GM18870 (cell line): ENCODE measurements around the gene SH2D3A.

Experiments used
- ATAC-seq: cut with Tn5 transposase; IDR thresholded peaks from one replicate; pipeline ENCODE4 v1.9.1; 2021; ENCODE audit warnings: moderate library complexity; ENCODE audit not compliant: unreplicated experiment

Gene SH2D3A

DNA sequence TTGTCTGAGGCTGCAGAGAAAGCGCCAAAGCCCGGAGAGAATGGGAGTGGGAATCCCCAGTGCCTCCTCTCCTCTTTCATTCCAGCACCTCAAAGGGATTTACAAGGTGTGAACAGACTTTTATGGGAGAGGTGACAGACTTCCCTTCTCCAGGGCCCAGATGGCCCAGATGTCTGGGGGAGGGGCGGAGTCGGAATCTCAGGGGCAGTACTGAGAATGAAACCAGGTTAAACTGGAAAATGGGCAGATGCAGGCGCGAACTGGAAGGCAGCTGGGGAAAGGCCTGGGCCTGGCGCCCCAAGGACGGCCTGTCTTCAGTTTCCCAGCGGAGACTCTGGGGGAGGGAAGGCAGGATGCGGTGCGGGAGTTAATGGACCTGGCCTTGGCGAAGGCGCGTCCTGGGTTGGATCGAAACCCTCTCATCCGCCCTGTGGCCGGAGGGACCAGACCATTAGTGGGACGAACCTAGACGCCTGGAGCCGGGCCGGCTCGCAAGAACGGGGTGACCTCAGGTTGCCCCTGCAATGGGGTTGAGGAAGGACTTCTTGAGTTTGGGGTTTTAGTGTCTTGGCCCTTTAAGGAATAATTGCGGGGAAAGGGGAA lies 28.3 kb downstream of the SH2D3A start:
- no peak for ATAC-seq

DNA sequence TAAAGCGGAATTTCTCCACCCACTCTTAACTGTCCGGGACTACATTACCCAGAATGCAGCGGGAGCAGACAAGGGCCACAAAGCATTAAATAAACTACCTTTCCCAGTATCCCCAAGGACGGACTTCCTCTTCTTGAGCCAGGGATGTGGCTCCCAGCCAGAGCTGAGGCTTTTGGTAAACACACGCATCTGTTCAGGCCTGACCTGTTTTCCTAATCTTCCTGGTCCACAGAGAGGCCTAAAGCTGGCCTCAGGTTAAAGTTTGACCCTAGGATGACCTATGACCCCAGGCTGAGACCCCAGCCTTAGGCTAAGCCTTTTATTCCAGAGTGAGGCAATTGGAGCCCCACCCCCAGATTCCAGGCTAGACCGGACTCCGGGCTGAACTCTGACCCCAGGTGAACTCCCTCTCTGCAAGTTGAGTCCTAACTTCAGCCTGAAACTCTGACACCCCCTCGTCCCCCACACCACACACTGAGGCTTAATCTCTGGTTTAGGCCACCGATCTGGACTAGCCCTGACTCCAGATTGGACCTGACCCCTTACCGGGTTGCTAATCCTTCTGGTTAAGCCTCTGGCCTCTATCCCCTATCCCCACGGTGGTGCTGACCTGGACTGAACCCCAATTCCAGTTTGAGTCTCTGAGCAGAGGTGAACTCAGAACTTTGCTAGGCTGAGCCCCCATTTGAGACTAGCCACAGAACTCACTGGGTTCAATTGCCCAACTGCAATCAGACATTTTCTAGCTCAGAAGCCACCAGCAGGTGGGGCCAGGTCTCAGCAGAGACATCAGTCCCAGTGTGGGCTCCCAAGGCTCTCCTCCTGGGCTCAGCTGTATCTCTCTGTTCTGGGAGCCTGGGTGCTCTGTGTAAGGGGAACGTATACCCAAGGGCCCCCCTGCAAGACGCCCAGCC lies 29.1 kb downstream of the SH2D3A start:
- ATAC-seq, result no peak

DNA sequence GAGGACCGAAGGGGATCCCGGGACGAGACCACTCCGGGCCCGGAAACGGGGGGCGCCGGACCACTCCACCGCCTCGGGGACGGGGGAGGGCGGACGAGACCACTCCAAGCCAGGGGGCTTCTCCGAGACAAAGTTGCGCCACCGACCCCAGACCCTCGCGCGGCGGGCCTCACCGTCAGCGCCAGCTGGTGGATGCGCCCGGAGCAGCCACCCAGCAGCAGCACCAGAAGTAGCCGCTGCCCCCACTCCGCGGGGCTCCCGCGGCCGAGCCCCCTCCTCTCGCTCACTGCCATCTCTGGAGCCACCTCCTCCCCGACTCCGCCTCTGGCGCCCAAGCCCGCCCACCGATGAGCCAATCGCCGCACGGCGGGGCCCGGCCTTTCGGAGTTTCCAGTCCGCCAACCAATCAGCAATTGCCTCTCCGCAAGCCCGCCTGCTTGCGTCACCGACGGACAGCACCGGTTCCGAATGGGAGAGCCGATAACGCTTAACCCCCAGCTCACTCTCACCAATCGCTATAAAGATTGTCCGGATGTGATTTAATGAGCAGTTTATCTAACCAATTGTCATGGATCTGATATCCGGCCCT lies 29.9 kb downstream of the SH2D3A start, which contains the start of gene GPR108:
TSS of gene GPR108 (minus strand) at position 297 of the 589 bp plus-strand sequence. CDS start at position 293, 4 bp downstream.
- peak; percentile 81 for ATAC-seq

DNA sequence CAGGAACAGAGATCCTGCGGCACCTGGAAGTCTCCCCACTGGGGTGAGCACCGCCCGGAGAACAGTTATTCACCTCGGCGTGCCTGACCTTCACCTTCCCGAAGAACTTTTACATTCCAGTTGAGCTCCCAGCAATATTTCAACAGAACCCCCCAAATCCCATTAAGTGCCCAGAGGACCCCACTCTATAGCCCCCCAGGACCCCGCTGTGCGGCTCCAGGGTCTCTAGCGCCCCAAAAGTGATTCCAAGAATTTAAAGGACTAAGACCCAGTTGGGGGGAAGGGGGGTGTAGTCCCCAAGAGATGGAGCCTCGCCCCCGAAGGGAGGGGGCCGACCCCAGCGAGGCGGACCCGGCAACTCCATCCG lies 30.3 kb downstream of the SH2D3A start:
- ATAC-seq, result no peak

DNA sequence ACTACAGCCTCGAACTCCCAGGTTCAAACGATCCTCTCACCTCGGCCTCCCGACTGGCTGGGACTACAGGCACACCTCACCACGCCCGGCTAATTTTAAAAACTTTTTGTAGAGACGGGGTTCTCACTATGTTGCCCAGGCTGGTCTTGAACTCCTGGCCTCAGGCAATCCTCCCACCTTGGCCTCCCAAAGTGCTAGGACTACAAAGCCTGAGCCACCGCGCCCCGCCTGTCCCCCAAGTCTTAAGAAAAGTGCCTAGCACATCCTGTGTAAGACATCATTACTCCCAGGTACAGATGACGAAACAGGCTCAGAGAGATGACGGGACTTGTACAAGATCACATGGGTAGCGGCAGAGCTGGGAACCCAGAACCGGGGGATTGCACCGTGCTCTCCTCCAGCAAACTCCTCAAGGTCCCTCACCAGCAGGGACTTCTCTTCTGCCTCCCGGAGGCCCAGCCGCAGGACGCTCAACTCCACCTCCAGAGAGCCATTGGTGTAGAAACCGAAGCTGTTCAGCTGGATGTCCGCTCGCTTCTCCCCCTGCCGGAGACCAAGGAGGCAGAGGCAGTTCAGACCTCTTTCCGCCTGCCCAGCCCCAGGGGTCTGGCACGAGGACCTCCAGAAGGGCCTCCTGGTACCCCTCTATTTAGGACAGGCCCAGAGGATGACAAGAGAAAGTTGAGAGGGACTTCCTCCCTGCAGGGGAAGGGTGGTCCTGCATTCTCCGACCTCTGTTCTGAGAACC lies 30.9 kb downstream of the SH2D3A start:
- no peak for ATAC-seq

DNA sequence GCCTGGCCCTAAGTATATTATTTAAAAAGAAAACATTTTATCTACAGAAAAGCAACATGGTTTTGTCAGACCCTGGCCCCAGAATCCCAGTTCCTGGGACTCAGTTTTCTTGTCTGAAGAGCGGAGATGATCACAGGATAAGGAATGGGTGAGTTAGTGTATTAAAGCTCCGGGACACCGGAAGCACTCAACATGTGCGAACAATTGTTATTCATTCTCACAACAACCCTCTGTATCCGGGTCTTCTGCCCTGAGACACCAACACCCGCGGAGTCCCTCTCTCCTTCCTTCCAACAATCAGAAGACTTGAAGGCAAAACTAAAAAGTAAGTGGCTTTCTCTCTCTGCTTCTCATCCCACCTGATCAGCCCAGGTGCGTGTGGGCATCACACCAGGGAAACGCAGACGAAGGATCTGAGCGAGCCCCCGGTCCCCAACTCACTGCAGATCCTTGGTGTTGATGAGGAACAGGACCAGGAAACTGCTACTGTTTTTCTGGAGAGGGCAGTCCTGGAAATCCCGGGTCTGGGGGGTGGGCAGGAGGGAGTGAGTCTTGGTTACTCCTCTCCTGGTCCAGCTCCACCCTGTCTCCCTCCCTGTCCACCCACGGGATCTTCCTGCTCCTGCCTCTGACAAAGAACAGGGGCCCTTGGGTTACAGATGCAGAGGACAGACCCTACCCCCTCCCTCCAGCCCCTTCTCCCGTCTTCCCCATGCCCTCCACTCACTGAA lies 31.9 kb downstream of the SH2D3A start:
- ATAC-seq, result no peak

DNA sequence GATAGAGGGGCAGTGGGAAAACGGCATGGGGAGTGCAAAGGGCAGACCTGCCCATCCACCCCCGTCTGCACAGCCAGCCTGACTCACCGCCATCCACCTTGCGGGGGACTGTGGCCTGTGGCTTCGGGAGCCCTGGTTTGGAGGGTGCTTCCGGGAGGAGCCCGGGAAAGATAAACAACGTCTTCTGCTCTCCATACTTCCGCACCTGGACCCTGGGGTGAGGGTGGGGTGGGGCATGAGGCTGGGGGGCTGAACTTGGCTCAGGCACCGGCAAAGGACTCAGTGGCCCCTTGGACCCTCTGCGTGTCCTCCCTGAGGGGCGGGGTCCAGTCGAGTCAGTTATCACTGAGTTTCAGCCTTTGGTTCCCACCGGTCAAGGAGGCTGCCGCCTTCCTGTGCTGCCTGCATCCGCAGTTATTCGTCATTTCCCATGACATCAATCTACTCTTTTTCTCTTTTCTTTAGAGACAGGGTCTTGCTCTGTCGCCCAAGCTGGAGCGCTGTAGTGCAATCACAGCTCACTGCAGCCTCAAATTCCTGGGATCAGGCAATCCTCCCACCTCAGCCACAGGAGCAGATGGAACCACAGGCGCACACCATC lies 33.0 kb downstream of the SH2D3A start:
- no peak for ATAC-seq

DNA sequence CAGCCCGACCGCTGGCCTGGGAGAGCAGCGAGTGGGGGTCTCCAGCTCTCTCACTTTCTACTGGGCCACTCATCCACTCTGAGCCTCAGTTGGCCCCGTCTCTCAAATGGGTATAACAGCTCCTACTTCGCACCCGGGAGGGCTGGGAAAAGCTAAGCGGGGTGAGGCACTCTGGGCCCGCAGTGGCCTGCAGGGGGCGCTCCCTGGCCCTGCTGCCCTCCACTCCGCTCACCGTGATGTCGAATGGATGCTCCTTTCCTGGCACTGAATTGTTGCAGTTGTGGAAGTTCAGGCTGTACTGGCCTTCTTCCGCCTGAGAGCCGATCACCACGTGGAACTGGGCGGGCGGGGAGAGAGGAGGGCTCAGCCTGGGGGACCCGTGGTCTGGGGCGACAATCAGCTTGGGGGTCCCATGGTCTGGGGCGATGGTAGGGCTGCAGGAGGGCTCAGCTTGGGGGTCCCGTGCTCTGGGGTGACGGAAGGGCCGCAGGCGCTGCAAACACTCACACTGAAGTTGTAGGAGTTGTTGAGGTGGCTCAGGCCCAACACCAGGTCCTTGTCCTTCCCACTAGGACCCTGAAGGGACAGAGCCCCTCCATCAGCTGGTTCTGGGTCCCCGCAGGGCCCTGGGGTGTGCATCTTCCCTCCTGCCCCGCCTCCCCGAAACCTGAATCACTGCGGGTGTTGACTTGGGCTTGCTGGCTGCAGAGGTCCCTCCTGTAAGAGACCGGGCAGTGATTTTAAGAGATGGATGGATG lies 33.7 kb downstream of the SH2D3A start:
- ATAC-seq, result no peak

DNA sequence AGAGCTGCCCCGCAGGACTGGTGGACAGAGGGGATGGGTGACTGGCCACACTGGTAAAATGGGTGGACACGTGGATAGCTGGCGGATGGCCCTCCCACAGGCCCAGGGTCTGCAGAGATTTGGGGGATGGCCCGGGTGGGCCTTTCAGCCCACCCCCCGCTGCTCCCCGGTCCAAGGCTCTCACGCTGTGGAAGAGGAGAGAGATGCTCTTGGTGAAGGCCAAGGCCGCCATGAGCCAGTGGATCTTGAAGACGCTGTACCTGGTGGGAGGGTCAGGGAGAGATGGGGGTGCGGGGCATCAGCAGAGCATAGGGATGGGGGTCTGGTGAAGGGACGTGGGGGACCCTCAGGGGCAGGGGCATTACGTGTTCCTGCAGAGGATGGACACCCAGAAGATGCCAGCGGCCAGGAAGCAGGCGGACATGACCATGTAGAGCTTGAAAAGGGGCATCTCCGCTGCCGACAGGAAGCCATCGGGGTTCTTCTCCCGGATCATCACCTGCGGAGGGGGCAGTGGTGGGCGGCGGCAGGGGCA lies 34.4 kb downstream of the SH2D3A start:
- ATAC-seq, result no peak

DNA sequence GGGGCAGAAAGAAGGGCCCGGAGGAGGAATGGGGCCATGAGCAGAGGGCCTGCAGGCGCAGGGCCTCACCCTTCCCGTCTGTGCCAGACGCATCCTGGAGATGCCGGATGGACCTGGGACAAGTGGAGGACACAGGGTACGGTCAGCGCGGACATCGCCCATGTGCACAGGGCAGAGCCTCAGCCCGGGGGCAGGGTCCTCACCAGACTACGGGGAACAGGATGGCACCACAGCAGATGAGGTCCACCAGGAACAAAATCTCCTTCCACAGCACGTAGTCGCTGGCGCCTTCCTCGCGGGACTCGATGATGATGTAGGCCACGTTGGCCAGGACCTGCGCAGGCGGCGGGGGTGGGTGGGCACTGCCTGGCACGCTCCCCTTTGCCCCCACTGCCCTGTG lies 35.4 kb downstream of the SH2D3A start:
- no peak for ATAC-seq

DNA sequence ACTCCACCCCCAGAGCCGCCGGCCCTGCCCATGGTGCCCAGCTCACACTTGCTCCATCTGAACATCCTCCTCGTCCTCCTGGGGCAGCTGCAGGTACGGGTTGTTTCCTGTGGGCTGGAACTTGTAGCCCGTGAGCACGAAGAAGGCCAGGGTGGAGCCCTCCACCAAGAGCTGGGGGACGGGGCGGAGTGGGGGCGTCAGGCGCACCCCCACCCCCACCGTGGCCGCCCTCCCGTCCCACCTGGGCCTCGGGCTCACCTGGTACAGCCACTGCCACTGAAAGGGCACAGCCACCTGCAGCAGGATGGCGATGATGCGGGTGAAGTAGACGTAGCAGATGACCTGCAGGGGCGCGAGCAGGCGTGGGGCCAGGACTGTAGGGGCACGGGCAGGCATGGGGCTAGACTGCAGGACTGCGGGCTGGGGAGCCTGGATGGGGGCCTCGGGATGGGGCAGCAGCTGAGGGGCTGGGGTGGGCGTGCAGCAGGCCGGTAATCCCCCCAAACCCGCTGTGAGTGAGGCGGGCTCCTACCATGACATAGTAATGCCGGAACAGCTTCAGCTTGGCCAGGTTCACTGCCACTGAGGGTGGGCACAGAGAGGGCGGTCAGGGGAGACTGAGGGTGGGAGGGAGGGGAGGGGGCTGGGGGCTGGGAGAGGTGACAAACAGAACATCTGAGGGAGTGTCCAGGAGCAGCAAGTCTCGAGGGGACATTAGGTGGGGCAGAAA lies 36.1 kb downstream of the SH2D3A start:
- ATAC-seq, result no peak

DNA sequence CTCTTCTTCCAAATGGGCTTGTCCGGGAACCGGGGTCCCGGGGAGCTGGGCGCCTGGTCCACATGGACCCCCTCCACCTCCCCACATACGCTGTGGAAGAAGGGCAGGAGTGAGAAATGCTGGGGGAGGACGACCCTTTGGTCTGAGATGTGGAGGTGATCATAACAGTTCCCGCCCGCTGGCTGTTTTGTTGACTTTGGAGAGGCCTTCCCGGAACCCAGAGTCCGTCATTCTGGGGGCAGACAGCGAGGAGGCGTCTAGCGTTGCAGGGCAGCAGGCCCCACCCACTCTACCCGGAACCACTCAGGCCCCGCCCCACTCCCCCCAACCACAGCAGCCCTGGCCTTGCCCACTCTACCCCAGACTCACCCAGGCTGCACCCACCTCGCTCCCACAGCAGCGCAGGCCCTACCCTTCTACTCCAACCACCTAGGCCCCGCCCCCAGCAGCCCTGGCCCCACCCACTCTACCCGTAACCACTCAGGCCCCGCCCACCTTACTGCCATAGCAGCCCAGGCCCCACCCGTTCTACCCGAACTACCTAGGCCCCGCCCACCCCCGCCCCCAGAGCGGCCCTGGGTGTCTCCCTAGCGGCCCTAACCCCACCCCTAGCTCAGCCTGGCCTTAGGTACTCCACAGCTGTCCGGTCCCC lies 37.0 kb downstream of the SH2D3A start:
- ATAC-seq, result no peak

DNA sequence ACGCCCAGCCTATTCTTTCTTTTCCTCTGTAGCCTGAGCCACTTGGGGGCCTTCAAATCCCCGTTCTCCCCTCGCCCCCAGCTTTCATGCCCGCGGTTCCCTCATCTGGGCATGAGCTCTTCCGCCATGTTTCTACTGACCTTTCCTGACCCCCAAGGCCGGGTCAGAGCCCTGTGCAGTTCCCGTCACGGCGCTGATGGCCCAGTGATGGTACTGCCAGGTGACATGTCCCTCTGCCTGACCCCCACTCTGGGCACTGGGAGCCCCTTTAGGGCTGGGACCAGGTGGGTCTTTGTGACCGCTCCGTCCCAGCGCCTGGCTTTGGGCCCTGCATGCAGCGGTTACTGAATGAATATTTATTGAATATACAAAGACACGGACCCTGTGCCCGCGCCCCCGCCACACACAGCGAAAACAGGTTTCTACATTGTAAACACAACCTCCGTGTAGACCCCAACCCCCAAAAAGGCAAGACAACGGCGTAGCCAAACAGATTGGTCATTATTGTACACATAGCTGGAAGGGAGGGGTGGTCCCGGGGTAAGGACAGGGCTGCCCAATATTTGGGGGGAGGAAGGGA lies 37.6 kb downstream of the SH2D3A start:
- ATAC-seq, result no peak

DNA sequence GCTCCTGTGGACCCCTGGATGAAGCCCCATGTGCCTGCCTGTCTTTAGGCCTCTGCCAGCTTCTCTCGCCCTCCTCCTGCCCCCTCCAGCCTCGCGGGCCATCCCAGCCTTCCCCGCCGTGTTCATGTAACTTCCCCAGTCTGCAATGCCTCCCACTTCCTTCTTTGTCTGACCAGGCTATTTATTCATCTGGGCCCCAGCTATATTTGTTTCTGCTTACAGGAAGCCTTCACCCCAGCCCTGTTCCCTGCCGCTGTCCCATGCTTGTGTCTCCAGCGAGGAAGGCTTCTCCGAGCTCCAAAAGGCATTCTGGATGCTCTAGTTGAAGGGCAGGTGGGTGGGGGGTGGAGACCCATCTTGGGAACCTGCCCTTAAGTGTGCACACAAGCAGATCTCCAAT lies 38.9 kb downstream of the SH2D3A start:
- no peak for ATAC-seq

DNA sequence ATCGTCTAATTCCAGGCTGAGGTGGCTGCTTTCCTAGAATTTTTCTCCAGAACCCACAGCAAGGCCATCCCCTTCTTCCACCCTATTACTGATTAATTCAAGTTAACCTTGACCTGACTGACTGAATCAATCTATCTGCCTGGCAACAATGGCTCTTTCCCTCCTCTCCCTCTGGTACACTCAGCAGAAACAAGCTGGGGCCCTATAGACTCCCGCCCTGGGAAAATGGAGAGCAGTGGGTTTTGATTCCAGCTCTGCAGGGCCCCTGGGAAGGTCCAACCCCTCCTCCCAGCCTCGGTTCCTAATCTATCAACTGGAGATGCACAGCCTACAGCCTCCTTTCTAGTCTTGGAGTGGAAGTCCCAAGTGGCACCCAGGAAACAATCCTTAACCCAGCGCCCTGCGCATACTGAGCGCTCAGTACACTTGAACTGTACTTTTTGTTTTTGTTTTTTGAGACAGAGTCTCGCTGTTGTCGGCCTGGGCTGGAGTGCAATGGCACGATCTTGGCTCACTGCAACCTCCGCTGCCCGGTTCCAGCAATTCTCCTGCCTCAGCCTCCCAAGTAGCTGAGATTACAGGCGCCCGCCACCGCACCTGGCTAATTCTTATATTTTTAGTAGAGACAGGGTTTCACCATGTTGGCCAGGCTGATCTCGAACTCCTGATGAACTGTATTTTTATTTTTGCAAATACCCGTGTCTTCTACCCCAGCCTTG lies 41.6 kb downstream of the SH2D3A start:
- no peak for ATAC-seq

DNA sequence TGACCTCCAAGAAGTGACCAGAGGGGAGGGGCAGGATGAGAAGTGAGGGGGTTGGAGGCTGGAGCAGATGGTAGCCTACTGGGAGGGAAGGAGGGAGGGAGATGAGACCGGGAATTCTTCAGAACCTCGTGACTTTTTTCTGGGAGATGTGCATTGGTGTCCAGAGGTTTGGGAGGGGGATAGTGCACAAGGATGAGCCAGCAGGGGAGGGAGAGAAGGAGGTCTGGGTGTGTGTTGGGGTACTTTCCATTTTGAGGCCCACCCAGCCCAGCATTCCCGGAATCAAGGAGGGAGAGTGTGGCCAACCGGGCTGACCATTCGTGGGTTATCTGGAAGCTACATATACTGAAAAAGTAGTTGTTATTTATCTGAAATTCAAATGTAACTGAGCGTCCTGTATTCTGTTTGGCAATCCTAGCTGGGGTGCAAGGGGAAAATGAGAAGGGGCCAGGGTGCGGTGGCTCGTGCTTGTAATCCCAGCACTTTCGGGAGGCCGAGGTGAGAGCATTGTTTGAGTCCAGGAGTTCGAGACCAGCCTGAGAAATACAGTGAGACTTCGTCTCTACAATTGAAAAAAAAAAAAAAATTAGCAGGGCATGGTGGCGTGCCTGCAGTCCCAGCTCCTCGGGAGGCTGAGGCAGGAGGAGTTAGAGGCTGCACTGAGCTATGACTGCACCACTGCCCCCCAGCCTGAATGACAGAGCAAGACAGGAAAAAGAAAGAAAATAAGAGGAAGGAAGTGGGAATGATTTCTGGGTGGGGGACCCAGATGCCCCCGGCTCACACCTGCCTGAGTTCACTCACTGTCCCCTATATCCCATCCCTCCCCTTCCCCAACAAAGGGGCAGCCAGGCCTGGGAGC lies 42.4 kb downstream of the SH2D3A start:
- ATAC-seq, result no peak
